ENCODE measurements around the gene TMEM82. TPM values are rescaled to one million over a fixed set of nuclear protein-coding genes. Genes with fewer than 3 reads are reported as not detected.

TMEM82 gene
- total and polyA plus RNA-seq, 2 experiments from 2014 or later, result 0.42 TPM; not detected in 1

- TF ChIP-seq ZNF462 (CRISPR knock-in tag; IDR thresholded peaks at IDR 0.05) (no peak), ZNF331 (CRISPR knock-in tag; IDR thresholded peaks at IDR 0.05; ENCODE audit: low read depth) (no peak), EZH2phosphoT487 (IDR thresholded peaks at IDR 0.05; ENCODE audit: unreplicated experiment) (no peak), EZH2 (IDR thresholded peaks at IDR 0.05; ENCODE audit: low read depth, unreplicated experiment) (no peak), NANOG (IDR thresholded peaks at IDR 0.05; ENCODE audit: borderline replicate concordance) (no peak)
These were observed 21.4 kb upstream of the TMEM82 start (continued) for GRCh38 chr1:15720861-15721260.

GRCh38 chr1:15722411-15722810 lies 19.9 kb upstream of the TMEM82 start:
- H3K36me3 ChIP-seq (ENCODE audit: insufficient read depth), result no peaks in the 10 kb centered on the region; the same call in 1 of the 2 replicates
- no peak overlapping the region for H3K27ac Mint-ChIP-seq

More at GRCh38 chr1:15722411-15722810, 19.9 kb upstream of the TMEM82 start:
- Mint-ChIP-seq H3K4me3 (no peak overlapping the region), H3K27me3 (ENCODE audit: insufficient read depth, low read depth, poor library complexity) (peaks cover 4% of the 10 kb centered on the region), H3K9me3 (no peaks in the 10 kb centered on the region), H3K4me1 (no peaks in the 10 kb centered on the region), H3K36me3 (ENCODE audit: low read depth) (peaks cover 31% of the 10 kb centered on the region)
- H3K4me2 ChIP-seq, result no peak overlapping the region
- no peaks in the 10 kb centered on the region for H3K79me2 ChIP-seq (replicated peaks; ENCODE audit: insufficient read depth)
- DNase-seq (ENCODE audit: low spot score), result no peak
- H4K20me1 ChIP-seq (replicated peaks; ENCODE audit: insufficient read depth), result no peaks in the 10 kb centered on the region; the same call in none of the 2 replicates
- no peaks in the 10 kb centered on the region for H3K9me2 ChIP-seq (ENCODE audit: insufficient read depth)
- no peak overlapping the region for H2AFZ ChIP-seq
- H3F3A ChIP-seq (replicated peaks; ENCODE audit: low read depth), result no peaks in the 10 kb centered on the region
- H3K27me3 ChIP-seq (ENCODE audit: insufficient read depth), result no peaks in the 10 kb centered on the region
- H3K4me1 ChIP-seq (ENCODE audit: insufficient read depth), result no peaks in the 10 kb centered on the region
- no peak overlapping the region for H3K27ac ChIP-seq (ENCODE audit: low read depth)
- TF ChIP-seq ZNF114 (CRISPR knock-in tag; IDR thresholded peaks at IDR 0.05), result no peak
- no peak for TF ChIP-seq NANOG (IDR thresholded peaks at IDR 0.05; ENCODE audit: borderline replicate concordance)
- no peak for TF ChIP-seq REST (IDR thresholded peaks at IDR 0.05; ENCODE audit: unreplicated experiment)
- ATAC-seq, result no peak
- no peak overlapping the region for H3K4me3 ChIP-seq

Measured in GM23338 (cell line).